Skeletal muscle cell (primary cell): Measurements from ENCODE around the gene ERBB4.

Experiments used
- DNase-seq: peaks from one replicate; pipeline ENCODE4 v3.0.0-alpha.2; 2010; ENCODE audit warnings: low read depth
- H3K4me3 ChIP-seq: 2 replicates; pipeline ENCODE4 v1.5.1; 2011; ENCODE audit warnings: low read depth, mild to moderate bottlenecking, control low read depth, low read length, moderate library complexity

Gene ERBB4

DNA sequence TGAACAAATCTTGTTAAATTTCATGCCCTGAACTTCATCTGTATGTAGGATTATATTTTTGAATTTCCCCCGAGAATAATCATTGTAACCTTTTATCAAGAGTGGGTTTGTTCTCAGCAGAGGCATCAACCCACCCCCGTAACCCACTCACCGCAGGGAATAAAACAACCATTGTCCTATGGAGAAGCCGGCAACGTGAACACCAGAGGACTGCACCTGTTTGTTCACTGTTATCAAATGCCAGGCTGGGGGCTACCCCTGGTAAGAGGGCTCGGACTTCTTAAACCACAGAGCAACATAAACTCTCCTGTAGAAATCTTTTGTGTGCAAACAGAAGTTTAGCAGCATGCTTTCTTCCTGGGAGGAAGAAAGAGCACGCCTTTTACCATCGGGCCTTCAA lies 610.4 kb downstream of the ERBB4 start:
- no peak overlapping the region for H3K4me3 ChIP-seq
- no peak for DNase-seq

GRCh38 chr2:211923019-211923418 lies 615.6 kb downstream of the ERBB4 start:
- H3K4me3 ChIP-seq = no peak overlapping the region
- no peak for DNase-seq

GRCh38 chr2:211903961-211904360 lies 634.6 kb downstream of the ERBB4 start:
- no peak overlapping the region for H3K4me3 ChIP-seq

GRCh38 chr2:211901226-211901846 lies 637.3 kb downstream of the ERBB4 start:
- no peak overlapping the region for H3K4me3 ChIP-seq
- no peak for DNase-seq

More at GRCh38 chr2:211903961-211904360, 634.6 kb downstream of the ERBB4 start:
- no peak for DNase-seq

DNA sequence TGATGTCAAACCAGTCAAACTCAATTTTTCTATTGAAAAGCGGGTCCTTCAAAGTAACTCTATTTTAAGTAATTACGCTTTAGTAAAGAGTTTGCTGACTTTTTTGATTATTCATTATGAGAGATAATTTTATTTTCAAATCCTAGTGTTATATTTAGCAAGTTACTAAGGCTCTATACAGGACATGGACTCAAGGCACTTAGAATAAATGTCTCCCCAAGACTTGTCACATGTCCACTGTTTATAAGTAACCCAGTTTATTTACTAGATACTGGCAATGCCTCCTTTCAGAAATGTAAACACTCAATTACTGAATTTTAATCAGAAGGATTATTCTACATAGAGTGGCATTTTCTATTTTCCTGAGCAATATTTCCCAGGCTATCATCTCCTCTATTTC lies 638.1 kb downstream of the ERBB4 start:
- no peak overlapping the region for H3K4me3 ChIP-seq
- DNase-seq = no peak

- no peak for DNase-seq
- no peak overlapping the region for H3K4me3 ChIP-seq
These were observed 638.6 kb downstream of the ERBB4 start for GRCh38 chr2:211900000-211900399.

DNA sequence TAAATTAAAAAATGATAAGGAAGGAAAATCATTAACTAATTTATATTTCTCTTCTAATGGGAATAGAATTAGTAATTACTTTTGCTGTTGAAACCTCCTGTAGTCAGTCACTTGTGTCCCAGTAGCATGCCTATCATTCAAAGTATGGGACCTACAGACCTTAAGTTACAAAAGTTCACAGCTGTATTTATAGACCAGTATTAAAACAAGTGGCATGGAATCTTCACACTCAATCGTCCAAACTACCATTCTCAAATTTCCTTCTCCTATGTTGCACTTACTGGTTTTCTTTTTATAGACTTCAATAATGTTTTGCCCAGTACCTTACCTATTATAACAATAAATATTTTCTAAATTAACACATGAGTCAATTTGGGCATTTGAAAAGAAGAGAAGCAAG lies 639.9 kb downstream of the ERBB4 start:
- no peak overlapping the region for H3K4me3 ChIP-seq

GRCh38 chr2:211881449-211881848 lies 657.2 kb downstream of the ERBB4 start:
- no peak for DNase-seq
- no peak overlapping the region for H3K4me3 ChIP-seq

More for the DNA sequence above, 639.9 kb downstream of the ERBB4 start:
- DNase-seq = no peak

DNA sequence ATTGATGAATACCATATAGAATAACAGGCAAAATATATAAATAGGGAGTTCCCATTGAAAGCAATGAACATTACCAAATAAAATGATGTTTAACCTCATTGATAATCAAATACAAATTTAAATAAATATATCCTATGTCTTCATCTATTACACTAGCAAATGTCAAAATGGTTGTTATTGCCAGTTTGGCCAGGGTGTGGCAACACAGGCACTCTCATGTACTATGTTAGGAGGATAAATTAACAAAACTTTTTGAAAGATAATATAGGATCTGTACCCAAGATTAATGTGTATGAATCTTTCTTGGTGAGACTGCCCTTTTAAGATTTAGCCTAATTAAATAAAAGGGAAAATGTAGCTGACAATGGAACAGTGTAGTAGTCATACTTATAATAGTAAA lies 659.3 kb downstream of the ERBB4 start:
- no peak for DNase-seq
- H3K4me3 ChIP-seq = no peak overlapping the region

DNA sequence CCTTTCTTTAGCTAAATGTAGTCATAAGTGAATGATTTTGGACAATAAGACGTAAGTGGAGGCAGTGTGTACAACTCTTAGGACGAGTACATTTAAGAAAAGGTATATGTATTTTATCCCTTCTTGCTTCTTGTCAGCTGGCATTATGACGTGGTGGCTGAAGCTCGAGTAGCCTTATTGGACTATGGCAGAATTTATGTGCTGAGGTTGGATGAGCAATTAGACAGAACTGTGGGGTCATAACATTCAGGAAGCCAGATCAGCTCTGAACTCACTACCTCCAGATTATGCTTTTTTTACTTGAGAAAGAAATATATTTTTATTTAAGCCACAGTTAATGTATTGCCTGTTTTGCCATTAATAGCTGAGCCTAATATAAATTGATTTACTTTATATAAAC lies 661.5 kb downstream of the ERBB4 start:
- peak; percentile 47 for DNase-seq
- H3K4me3 ChIP-seq = no peak overlapping the region

DNA sequence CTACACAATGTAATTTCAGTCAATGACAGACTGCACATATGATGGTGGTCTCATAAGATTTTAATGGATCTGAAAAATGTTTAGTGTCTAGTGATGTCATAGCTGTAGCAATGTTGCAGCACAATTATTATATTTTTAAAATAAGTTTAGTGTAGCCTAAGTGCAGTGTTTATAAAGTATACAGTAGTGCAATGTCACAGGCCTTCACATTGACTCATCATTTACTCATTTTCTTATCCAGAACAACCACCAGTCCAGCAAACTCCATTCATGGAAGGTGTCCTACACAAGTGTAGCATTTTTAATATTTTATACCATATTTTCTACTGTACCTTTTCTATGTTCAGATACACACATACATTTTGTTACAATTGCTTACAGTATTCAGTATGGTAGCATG lies 663.1 kb downstream of the ERBB4 start:
- DNase-seq = no peak

GRCh38 chr2:211868996-211869533 lies 669.5 kb downstream of the ERBB4 start:
- no peak for DNase-seq
- no peak overlapping the region for H3K4me3 ChIP-seq

More for the DNA sequence above, 663.1 kb downstream of the ERBB4 start:
- no peak overlapping the region for H3K4me3 ChIP-seq

DNA sequence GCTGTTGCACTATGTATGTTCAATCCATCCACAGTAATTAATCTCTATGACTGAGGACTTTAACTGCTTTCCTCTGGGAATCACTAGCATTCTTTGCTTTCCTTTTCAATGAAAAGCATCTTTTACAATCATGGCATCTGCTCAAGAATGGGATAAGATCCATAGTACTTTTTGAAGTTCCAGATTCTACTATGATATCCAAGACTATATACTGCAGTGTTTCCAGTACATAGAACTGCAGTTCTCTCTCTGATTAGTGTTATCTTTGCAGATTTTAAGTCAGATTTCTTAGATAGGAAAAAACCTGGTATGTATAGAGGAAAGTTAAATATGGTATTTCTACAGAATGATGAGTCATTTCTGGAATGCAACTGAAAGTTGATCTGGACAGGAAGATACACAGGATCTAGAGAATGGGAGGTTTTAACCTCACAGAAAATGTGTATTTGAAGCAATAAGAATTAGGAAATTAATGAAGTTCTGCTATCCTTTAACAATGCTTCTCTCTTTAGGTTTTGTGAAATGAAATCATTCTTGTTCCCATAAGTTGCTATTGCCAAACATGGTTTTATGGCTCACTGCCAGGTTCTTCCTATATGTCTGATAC lies 670.7 kb downstream of the ERBB4 start:
- no peak overlapping the region for H3K4me3 ChIP-seq
- DNase-seq = peak; percentile 56

GRCh38 chr2:211864328-211864727 lies 674.3 kb downstream of the ERBB4 start:
- no peak overlapping the region for H3K4me3 ChIP-seq
- DNase-seq = no peak

- H3K4me3 ChIP-seq = no peak overlapping the region
These were observed 678.4 kb downstream of the ERBB4 start for GRCh38 chr2:211860224-211860623.

DNA sequence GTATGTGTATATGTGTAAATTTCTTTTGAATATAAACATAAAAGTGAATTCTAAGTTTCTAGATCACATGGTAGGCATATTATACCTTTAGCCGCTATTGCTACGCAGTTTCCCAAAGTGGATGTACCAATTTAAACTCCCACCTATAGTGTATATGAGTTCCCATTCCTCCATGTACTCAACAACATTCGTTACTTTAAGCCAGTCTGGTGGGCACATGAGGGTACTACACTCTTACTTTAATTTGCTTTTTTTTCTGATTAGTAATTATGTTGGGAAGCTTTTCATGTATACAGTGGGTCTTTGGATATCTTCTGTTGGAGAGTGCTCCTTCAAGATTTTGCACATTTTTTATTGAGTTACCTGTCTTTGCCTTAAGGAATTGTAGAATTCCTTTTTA lies 683.8 kb downstream of the ERBB4 start:
- no peak for DNase-seq
- no peak overlapping the region for H3K4me3 ChIP-seq

More at GRCh38 chr2:211860224-211860623, 678.4 kb downstream of the ERBB4 start:
- DNase-seq = no peak

DNA sequence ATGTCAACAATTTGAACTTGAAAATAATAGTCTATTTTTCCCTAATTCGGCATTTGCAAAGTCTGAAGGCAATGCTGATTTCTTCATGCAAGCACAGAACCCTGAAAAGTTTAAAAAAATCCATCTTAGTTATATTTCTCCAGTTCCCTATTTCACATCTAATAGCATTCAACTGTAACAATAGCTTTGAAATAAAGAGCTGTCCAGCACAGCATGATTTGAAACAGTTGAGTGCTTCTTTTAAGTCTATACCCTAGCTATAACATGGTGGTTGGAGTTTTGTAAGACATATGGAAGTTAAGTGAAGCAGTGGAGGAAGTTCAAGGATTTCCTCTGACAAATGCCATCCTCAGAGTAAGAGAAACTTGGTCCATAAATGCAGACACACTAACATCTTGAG lies 691.9 kb downstream of the ERBB4 start:
- H3K4me3 ChIP-seq = no peak overlapping the region
- no peak for DNase-seq

GRCh38 chr2:211846036-211846400 lies 692.6 kb downstream of the ERBB4 start:
- DNase-seq = no peak

GRCh38 chr2:211845338-211846035 lies 693.1 kb downstream of the ERBB4 start:
- no peak for DNase-seq
- no peak overlapping the region for H3K4me3 ChIP-seq

More at GRCh38 chr2:211846036-211846400, 692.6 kb downstream of the ERBB4 start:
- no peak overlapping the region for H3K4me3 ChIP-seq

- no peak for DNase-seq
- H3K4me3 ChIP-seq = no peak overlapping the region
These were observed 700.9 kb downstream of the ERBB4 start for GRCh38 chr2:211837706-211838105.

DNA sequence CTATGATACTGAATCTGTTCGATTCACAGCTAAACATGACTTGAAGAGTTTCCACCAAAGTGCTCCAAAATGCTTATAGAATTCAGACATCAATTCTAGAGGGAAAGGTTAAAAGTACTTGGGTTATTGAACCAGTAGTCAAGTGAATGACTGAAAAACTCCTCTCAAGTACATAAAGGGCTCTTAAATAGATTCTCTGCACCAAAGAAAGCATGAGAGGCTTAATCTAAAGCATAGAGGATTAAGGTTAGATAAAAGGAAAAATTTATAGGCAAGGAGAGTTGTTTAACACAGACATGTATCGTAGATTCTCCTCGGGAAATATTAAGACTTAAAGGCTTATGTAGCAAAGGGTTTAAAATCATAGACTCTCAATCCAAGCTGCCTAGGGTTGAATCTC lies 701.4 kb downstream of the ERBB4 start:
- no peak overlapping the region for H3K4me3 ChIP-seq
- no peak for DNase-seq
